ENCODE results near the gene GRIA1.

The GRIA1 gene

GRCh38 chr5:153605386-153605785, 114.9 kb downstream of the GRIA1 start:
- Histone ChIP-seq H3K9me2 (replicated peaks; ENCODE audit: low read depth, low read length) (no peaks in the 10 kb centered on the region), H3K4me2 (ENCODE audit: low read depth, low read length, poor library complexity, severe bottlenecking) (no peak overlapping the region), H4K20me1 (ENCODE audit: insufficient read depth, low read length, poor library complexity, severe bottlenecking) (no peaks in the 10 kb centered on the region), H3K9ac (ENCODE audit: low read depth, low read length, poor library complexity, severe bottlenecking) (no peak overlapping the region), H3K4me1 (ENCODE audit: insufficient read depth, low read length, poor library complexity, severe bottlenecking) (no peaks in the 10 kb centered on the region), H2AFZ (ENCODE audit: low read length) (no peak overlapping the region), H3K9me3 (ENCODE audit: insufficient read depth, low read depth, low read length) (no peaks in the 10 kb centered on the region), H3K27me3 (ENCODE audit: insufficient read depth, low read length, poor library complexity, severe bottlenecking) (no peaks in the 10 kb centered on the region), H3F3A (ENCODE audit: low read depth) (no peaks in the 10 kb centered on the region), H3K36me3 (ENCODE audit: insufficient read depth, low read length) (no peaks in the 10 kb centered on the region), H3K79me2 (ENCODE audit: insufficient read depth, low read length) (no peaks in the 10 kb centered on the region), H3K4me3 (ENCODE audit: low read length, poor library complexity, severe bottlenecking) (no peak overlapping the region)
- TF ChIP-seq CTCF (conservative IDR thresholded peaks at IDR 0.05; ENCODE audit: low read length) = no peak
- TF ChIP-seq EZH2phosphoT487 (IDR thresholded peaks at IDR 0.05; ENCODE audit: borderline replicate concordance) = no peak

DNA sequence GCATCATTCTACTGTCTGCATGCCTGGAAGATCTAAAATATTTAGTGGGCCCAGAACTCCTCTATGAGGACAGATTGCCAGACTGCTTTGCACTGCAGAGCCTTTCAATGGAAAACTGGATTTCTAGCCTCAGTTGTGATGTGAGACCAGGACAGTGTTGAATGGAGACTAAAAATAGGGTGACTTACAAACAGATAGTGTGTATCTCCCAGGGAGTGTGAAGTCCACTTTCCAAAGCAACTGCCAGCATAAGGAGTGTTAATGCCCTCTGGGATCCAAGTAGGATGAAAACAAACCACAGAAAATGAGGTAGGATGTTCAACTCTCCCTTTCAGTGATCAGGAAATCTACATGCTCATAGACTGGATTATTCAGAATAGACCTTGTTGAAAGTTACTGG, 119.5 kb downstream of the GRIA1 start:
- Histone ChIP-seq H3K9me3 (ENCODE audit: insufficient read depth, low read depth, low read length) (no peaks in the 10 kb centered on the region), H3K36me3 (ENCODE audit: insufficient read depth, low read length) (no peaks in the 10 kb centered on the region)

GRCh38 chr5:153610811-153611210, 120.3 kb downstream of the GRIA1 start:
- H3F3A ChIP-seq (ENCODE audit: low read depth) = no peaks in the 10 kb centered on the region
- H3K9me2 ChIP-seq (replicated peaks; ENCODE audit: low read depth, low read length) = no peaks in the 10 kb centered on the region
- no peak overlapping the region for H2AFZ ChIP-seq (ENCODE audit: low read length)
- no peak overlapping the region for H3K4me2 ChIP-seq (ENCODE audit: low read depth, low read length, poor library complexity, severe bottlenecking)
- H3K79me2 ChIP-seq (ENCODE audit: insufficient read depth, low read length) = no peaks in the 10 kb centered on the region
- TF ChIP-seq EZH2phosphoT487 (IDR thresholded peaks at IDR 0.05; ENCODE audit: borderline replicate concordance) (no peak), CTCF (conservative IDR thresholded peaks at IDR 0.05; ENCODE audit: low read length) (no peak)
- no peaks in the 10 kb centered on the region for H3K27me3 ChIP-seq (ENCODE audit: insufficient read depth, low read length, poor library complexity, severe bottlenecking)
- no peaks in the 10 kb centered on the region for H3K36me3 ChIP-seq (ENCODE audit: insufficient read depth, low read length)
- H3K4me3 ChIP-seq (ENCODE audit: low read length, poor library complexity, severe bottlenecking) = no peak overlapping the region
- no peaks in the 10 kb centered on the region for H3K9me3 ChIP-seq (ENCODE audit: insufficient read depth, low read depth, low read length)
- no peak overlapping the region for H3K9ac ChIP-seq (ENCODE audit: low read depth, low read length, poor library complexity, severe bottlenecking)
- H3K4me1 ChIP-seq (ENCODE audit: insufficient read depth, low read length, poor library complexity, severe bottlenecking) = no peaks in the 10 kb centered on the region
- no peaks in the 10 kb centered on the region for H4K20me1 ChIP-seq (ENCODE audit: insufficient read depth, low read length, poor library complexity, severe bottlenecking)

More for the DNA sequence above, 119.5 kb downstream of the GRIA1 start:
- Histone ChIP-seq H3K4me1 (ENCODE audit: insufficient read depth, low read length, poor library complexity, severe bottlenecking) (no peaks in the 10 kb centered on the region), H3K27me3 (ENCODE audit: insufficient read depth, low read length, poor library complexity, severe bottlenecking) (no peaks in the 10 kb centered on the region), H2AFZ (ENCODE audit: low read length) (no peak overlapping the region), H3K9me2 (replicated peaks; ENCODE audit: low read depth, low read length) (no peaks in the 10 kb centered on the region), H3K4me3 (ENCODE audit: low read length, poor library complexity, severe bottlenecking) (no peak overlapping the region), H3K9ac (ENCODE audit: low read depth, low read length, poor library complexity, severe bottlenecking) (no peak overlapping the region), H3F3A (ENCODE audit: low read depth) (no peaks in the 10 kb centered on the region), H3K4me2 (ENCODE audit: low read depth, low read length, poor library complexity, severe bottlenecking) (no peak overlapping the region), H4K20me1 (ENCODE audit: insufficient read depth, low read length, poor library complexity, severe bottlenecking) (no peaks in the 10 kb centered on the region), H3K79me2 (ENCODE audit: insufficient read depth, low read length) (no peaks in the 10 kb centered on the region)
- no peak for TF ChIP-seq EZH2phosphoT487 (IDR thresholded peaks at IDR 0.05; ENCODE audit: borderline replicate concordance)
- TF ChIP-seq CTCF (conservative IDR thresholded peaks at IDR 0.05; ENCODE audit: low read length) = no peak

Measured in Loucy (cell line).